ENCODE data around the gene IL34.
"Not testable (repeated sequence)": the region's sequence is repeated elsewhere in the genome, so short reads cannot be mapped to it uniquely, and the experiment has no call there.

IL34 gene

GRCh38 chr16:70670175-70670574 lies 23.8 kb downstream of the IL34 start:
- TF ChIP-seq CTCF (conservative IDR thresholded peaks at IDR 0.05) (no peak), ZFX (IDR thresholded peaks at IDR 0.05) (no peak)
- no peak overlapping the region for H3K27ac ChIP-seq

GRCh38 chr16:70670938-70671337 lies 24.6 kb downstream of the IL34 start:
- not testable (repeated sequence) for H3K27ac ChIP-seq

- no peak for TF ChIP-seq ZFX (IDR thresholded peaks at IDR 0.05)
- no peak for TF ChIP-seq CTCF (conservative IDR thresholded peaks at IDR 0.05)
- no peak overlapping the region for H3K27ac ChIP-seq
These were observed 28.1 kb downstream of the IL34 start for GRCh38 chr16:70674221-70675014.

- H3K27ac ChIP-seq: no peak overlapping the region
- TF ChIP-seq ZFX (IDR thresholded peaks at IDR 0.05): no peak
- TF ChIP-seq CTCF (conservative IDR thresholded peaks at IDR 0.05): no peak
These were observed 29.6 kb downstream of the IL34 start for GRCh38 chr16:70675851-70676513.

GRCh38 chr16:70676675-70677498 lies 30.5 kb downstream of the IL34 start:
- no peak overlapping the region for H3K27ac ChIP-seq
- no peak for TF ChIP-seq CTCF (conservative IDR thresholded peaks at IDR 0.05)
- TF ChIP-seq ZFX (IDR thresholded peaks at IDR 0.05): no peak

GRCh38 chr16:70677499-70678120 lies 31.3 kb downstream of the IL34 start:
- no peak overlapping the region for H3K27ac ChIP-seq
- TF ChIP-seq ZFX (IDR thresholded peaks at IDR 0.05) (no peak), CTCF (conservative IDR thresholded peaks at IDR 0.05) (no peak)

- H3K27ac ChIP-seq: no peak overlapping the region
- TF ChIP-seq CTCF (conservative IDR thresholded peaks at IDR 0.05) (no peak), ZFX (IDR thresholded peaks at IDR 0.05) (no peak)
These were observed 31.9 kb downstream of the IL34 start for GRCh38 chr16:70678121-70678897.
